Measurements from ENCODE around the gene DENND6A. TPM values are rescaled to one million over a fixed set of nuclear protein-coding genes. Genes with fewer than 3 reads are reported as not detected.

The DENND6A gene
- total and polyA plus RNA-seq, 2 of the 8 experiments (the other 6 are each of a cell fraction or from before 2014, with no cell fraction given) = 7.8 to 14.8 TPM

DNA sequence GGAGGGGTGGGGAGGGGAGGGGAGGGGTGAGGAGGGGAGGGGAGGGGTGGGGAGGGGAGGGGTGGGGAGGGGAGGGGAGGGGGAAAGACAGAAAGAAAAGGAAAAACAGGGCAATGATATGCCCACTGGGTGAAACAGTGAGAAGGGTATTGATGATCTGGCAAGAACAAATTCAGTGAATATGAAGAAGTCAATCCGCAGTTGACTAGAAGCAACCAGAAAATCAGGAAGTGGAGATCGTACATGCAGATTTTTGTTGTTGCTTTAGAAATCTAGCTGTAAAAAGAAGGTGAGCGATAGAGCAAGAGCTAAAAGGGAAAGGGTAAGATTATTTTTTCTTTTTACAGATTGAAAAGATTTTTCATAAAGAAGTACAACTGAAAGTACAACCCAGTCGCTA is 48.1 kb downstream of the DENND6A start (continued):
- TF ChIP-seq, protein P1, sequence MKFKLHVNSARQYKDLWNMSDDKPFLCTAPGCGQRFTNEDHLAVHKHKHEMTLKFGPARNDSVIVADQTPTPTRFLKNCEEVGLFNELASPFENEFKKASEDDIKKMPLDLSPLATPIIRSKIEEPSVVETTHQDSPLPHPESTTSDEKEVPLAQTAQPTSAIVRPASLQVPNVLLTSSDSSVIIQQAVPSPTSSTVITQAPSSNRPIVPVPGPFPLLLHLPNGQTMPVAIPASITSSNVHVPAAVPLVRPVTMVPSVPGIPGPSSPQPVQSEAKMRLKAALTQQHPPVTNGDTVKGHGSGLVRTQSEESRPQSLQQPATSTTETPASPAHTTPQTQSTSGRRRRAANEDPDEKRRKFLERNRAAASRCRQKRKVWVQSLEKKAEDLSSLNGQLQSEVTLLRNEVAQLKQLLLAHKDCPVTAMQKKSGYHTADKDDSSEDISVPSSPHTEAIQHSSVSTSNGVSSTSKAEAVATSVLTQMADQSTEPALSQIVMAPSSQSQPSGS (IDR thresholded peaks at IDR 0.05; ENCODE audit: low read length) = no peak
- TF ChIP-seq EGR1 (IDR thresholded peaks at IDR 0.05; ENCODE audit: borderline replicate concordance, low read depth, low read length) (no peak), JUN (IDR thresholded peaks at IDR 0.05; ENCODE audit: low read depth, low read length) (no peak), CBX5 (IDR thresholded peaks at IDR 0.05; ENCODE audit: low read depth, low read length) (no peak), SIX5 (IDR thresholded peaks at IDR 0.05; ENCODE audit: low read depth, low read length) (no peak), RAD21 (IDR thresholded peaks at IDR 0.05 in 1 of 2, conservative IDR thresholded peaks at IDR 0.05 in 1 of 2; ENCODE audit: low read depth in 2 of 2, low read length in 2 of 2) (no peak), CHD1 (IDR thresholded peaks at IDR 0.05; ENCODE audit: low read depth, low read length) (no peak), MAFK (IDR thresholded peaks at IDR 0.05; ENCODE audit: low read depth, low read length) (no peak)
